Stimulated activated CD8-positive, alpha-beta memory T cell treated with anti-CD3 and anti-CD28 coated beads, Interleukin-15, amount 100 ng/mL, for 24 hours (primary cell): ENCODE measurements around the gene ROMO1.

ENCODE experiments used
- DNase-seq: peaks from one replicate; pipeline ENCODE4 v3.0.0-alpha.2; 2020; ENCODE audit warnings: low read depth

ROMO1 gene

GRCh38 chr20:35699127-35699956, at the start of gene ROMO1, which contains the start of gene NFS1:
Gene ROMO1, plus strand, starts transcription at chr20:35699405. Its CDS starts 228 bp downstream, at chr20:35699633.
Gene NFS1, minus strand, starts transcription at chr20:35699352. Its CDS starts 64 bp downstream, at chr20:35699288.
- peak; percentile 71 for DNase-seq

- no peak for DNase-seq
Observed at GRCh38 chr20:35650632-35651031, 48.6 kb upstream of the ROMO1 start.

GRCh38 chr20:35651958-35652357, 47.2 kb upstream of the ROMO1 start:
- DNase-seq = no peak

- DNase-seq = no peak
Observed at GRCh38 chr20:35652641-35653429, 46.4 kb upstream of the ROMO1 start.

- no peak for DNase-seq
Observed at GRCh38 chr20:35653430-35653734, 45.8 kb upstream of the ROMO1 start.

- DNase-seq = no peak
Observed at GRCh38 chr20:35653893-35654292, 45.3 kb upstream of the ROMO1 start.

- DNase-seq = no peak
Observed at GRCh38 chr20:35654415-35654814, 44.8 kb upstream of the ROMO1 start.

- no peak for DNase-seq
Observed at GRCh38 chr20:35657271-35657670, 41.9 kb upstream of the ROMO1 start.

GRCh38 chr20:35660122-35660937, 38.9 kb upstream of the ROMO1 start:
- no peak for DNase-seq

- no peak for DNase-seq
Observed at GRCh38 chr20:35661053-35661452, 38.2 kb upstream of the ROMO1 start.

GRCh38 chr20:35661908-35662307, 37.3 kb upstream of the ROMO1 start:
- no peak for DNase-seq

- DNase-seq = no peak
Observed at GRCh38 chr20:35662551-35662950, 36.7 kb upstream of the ROMO1 start.

- peak; percentile 18 for DNase-seq
Observed at GRCh38 chr20:35663516-35664465, 35.4 kb upstream of the ROMO1 start.

- DNase-seq = peak; percentile 83
Observed at GRCh38 chr20:35664466-35665206, 34.6 kb upstream of the ROMO1 start, which contains the start of the genes CPNE1 and RBM12. Gene CPNE1, minus strand, starts transcription at chr20:35664900. Its CDS starts 31,977 bp downstream, at chr20:35632923. Gene RBM12, minus strand, starts transcription at chr20:35664900. Its CDS starts 9,578 bp downstream, at chr20:35655322.

- DNase-seq = no peak
Observed at GRCh38 chr20:35665949-35666288, 33.3 kb upstream of the ROMO1 start.

GRCh38 chr20:35669221-35669620, 30.0 kb upstream of the ROMO1 start:
- no peak for DNase-seq

- no peak for DNase-seq
Observed at GRCh38 chr20:35669681-35670080, 29.5 kb upstream of the ROMO1 start.

- DNase-seq = no peak
Observed at GRCh38 chr20:35673884-35674283, 25.3 kb upstream of the ROMO1 start.

GRCh38 chr20:35674921-35675320, 24.3 kb upstream of the ROMO1 start:
- no peak for DNase-seq

- no peak for DNase-seq
Observed at GRCh38 chr20:35680452-35681183, 18.6 kb upstream of the ROMO1 start.
